Activated T-cell treated with anti-CD3 and anti-CD28 coated beads, Interleukin-2, amount 50 U/mL, for 72 hours (primary cell): ENCODE data around the gene KRT37. TPM values are rescaled to one million over a fixed set of nuclear protein-coding genes. Genes with fewer than 3 reads are reported as not detected.

Experiments used
- ATAC-seq, 2 donors: fragments of 150-1000 bp; cut with Tn5 transposase; replicated peaks in 1 of 2; 2 replicates each; pipeline ENCODE4 v1.10.0; 2021; ENCODE audit warnings: moderate library complexity in 2 of 2, mild to moderate bottlenecking in 1 of 2
- DNase-seq, 2 donors: peaks; one replicate each; pipeline ENCODE4 v3.0.0; 2021 to 2022; ENCODE audit warnings: mixed read lengths in 1 of 2
- H3K27ac Mint-ChIP-seq: one replicate; pipeline ENCODE4 v1.8.0; 2022; ENCODE audit warnings: mild to moderate bottlenecking, moderate library complexity, mixed read lengths
- H3K27me3 Mint-ChIP-seq: one replicate; pipeline ENCODE4 v1.8.0; 2022; ENCODE audit warnings: low read depth, mixed read lengths
- H3K36me3 Mint-ChIP-seq, 2 donors: one replicate each; pipeline ENCODE4 v1.8.0; 2022; ENCODE audit warnings: mixed read lengths in 2 of 2, mild to moderate bottlenecking in 1 of 2; ENCODE audit not compliant: insufficient read depth in 2 of 2
- H3K4me1 Mint-ChIP-seq: one replicate; pipeline ENCODE4 v1.8.0; 2022; ENCODE audit warnings: low read depth, mixed read lengths
- H3K4me3 Mint-ChIP-seq, 2 donors: one replicate each; pipeline ENCODE4 v1.8.0; 2022; ENCODE audit warnings: mild to moderate bottlenecking in 2 of 2, mixed read lengths in 2 of 2, moderate library complexity in 2 of 2
- H3K9me3 Mint-ChIP-seq, 2 donors: one replicate each; pipeline ENCODE4 v1.8.0; 2022; ENCODE audit warnings: mixed read lengths in 2 of 2
- total RNA-seq, 2 donors: library from RNA; stranded (reverse); gene quantifications; one replicate each; pipeline ENCODE4 v1.2.3, GENCODE V29; 2022

The KRT37 gene
- not detected for total RNA-seq

GRCh38 chr17:41424111-41424635 is at the start of gene KRT37:
Gene KRT37, minus strand, starts transcription at chr17:41424585. Its CDS starts 62 bp downstream, at chr17:41424523.
- Mint-ChIP-seq H3K9me3 (no peaks in the 10 kb centered on the region), H3K27me3 (no peaks in the 10 kb centered on the region)
- no peak for ATAC-seq

GRCh38 chr17:41468346-41468745 is 44.0 kb upstream of the KRT37 start:
- Mint-ChIP-seq H3K36me3 (no peaks in the 10 kb centered on the region), H3K27me3 (no peaks in the 10 kb centered on the region), H3K4me3 (no peak overlapping the region), H3K27ac (no peak overlapping the region), H3K4me1 (no peaks in the 10 kb centered on the region), H3K9me3 (peaks cover 2% of the 10 kb centered on the region in 2 donors)
- DNase-seq (no peak), ATAC-seq (no peak)

More at GRCh38 chr17:41424111-41424635, at the start of gene KRT37:
- Mint-ChIP-seq H3K36me3 (no peaks in the 10 kb centered on the region), H3K27ac (no peak within 1 kb of the TSS), H3K4me1 (no peaks in the 10 kb centered on the region), H3K4me3 (no peak within 1 kb of the TSS)
- DNase-seq = no peak

GRCh38 chr17:41467561-41467960 is 43.2 kb upstream of the KRT37 start:
- H3K4me3 Mint-ChIP-seq = no peak overlapping the region
- H3K9me3 Mint-ChIP-seq = peaks cover 2% of the 10 kb centered on the region in 2 donors
- H3K4me1 Mint-ChIP-seq = no peaks in the 10 kb centered on the region
- DNase-seq = no peak
- H3K36me3 Mint-ChIP-seq = no peaks in the 10 kb centered on the region
- no peaks in the 10 kb centered on the region for H3K27me3 Mint-ChIP-seq
- no peak overlapping the region for H3K27ac Mint-ChIP-seq
- no peak for ATAC-seq

- Mint-ChIP-seq H3K27ac (no peak within 1 kb of the TSS), H3K36me3 (no peaks in the 10 kb centered on the region), H3K27me3 (no peaks in the 10 kb centered on the region), H3K4me1 (no peaks in the 10 kb centered on the region), H3K4me3 (no peak within 1 kb of the TSS), H3K9me3 (peaks cover 2% of the 10 kb centered on the region in 2 donors)
- DNase-seq (no peak), ATAC-seq (no peak)
These were observed 42.6 kb upstream of the KRT37 start, which contains the start of gene KRT32 for GRCh38 chr17:41466988-41467387. Gene KRT32, minus strand, starts transcription at chr17:41467386. Its CDS starts 61 bp downstream, at chr17:41467325.

GRCh38 chr17:41464682-41465081 is 40.3 kb upstream of the KRT37 start:
- no peak overlapping the region for H3K4me3 Mint-ChIP-seq
- ATAC-seq (no peak), DNase-seq (no peak)
- peaks cover 0 to 2% of the 10 kb centered on the region in 2 donors for H3K9me3 Mint-ChIP-seq
- no peak overlapping the region for H3K27ac Mint-ChIP-seq
- H3K4me1 Mint-ChIP-seq = no peaks in the 10 kb centered on the region
- H3K36me3 Mint-ChIP-seq = no peaks in the 10 kb centered on the region
- peaks cover 6% of the 10 kb centered on the region for H3K27me3 Mint-ChIP-seq

GRCh38 chr17:41464173-41464572 is 39.8 kb upstream of the KRT37 start:
- Mint-ChIP-seq H3K9me3 (peaks cover 0 to 2% of the 10 kb centered on the region in 2 donors), H3K27ac (no peak overlapping the region), H3K36me3 (no peaks in the 10 kb centered on the region), H3K4me3 (no peak overlapping the region), H3K4me1 (no peaks in the 10 kb centered on the region), H3K27me3 (peaks cover 6% of the 10 kb centered on the region)
- DNase-seq (no peak), ATAC-seq (no peak)

GRCh38 chr17:41463746-41464145 is 39.4 kb upstream of the KRT37 start:
- Mint-ChIP-seq H3K4me1 (no peaks in the 10 kb centered on the region), H3K36me3 (no peaks in the 10 kb centered on the region), H3K9me3 (peaks cover 0 to 2% of the 10 kb centered on the region in 2 donors), H3K27ac (no peak overlapping the region), H3K4me3 (no peak overlapping the region), H3K27me3 (peaks cover 6% of the 10 kb centered on the region)
- ATAC-seq (no peak), DNase-seq (no peak)

- H3K36me3 Mint-ChIP-seq = no peaks in the 10 kb centered on the region
- DNase-seq = no peak
- no peaks in the 10 kb centered on the region for H3K9me3 Mint-ChIP-seq
- ATAC-seq = no peak
- no peak overlapping the region for H3K27ac Mint-ChIP-seq
- peaks cover 6% of the 10 kb centered on the region for H3K27me3 Mint-ChIP-seq
- no peaks in the 10 kb centered on the region for H3K4me1 Mint-ChIP-seq
- no peak overlapping the region for H3K4me3 Mint-ChIP-seq
These were observed 38.3 kb upstream of the KRT37 start for GRCh38 chr17:41462705-41463104.

- peaks cover 6% of the 10 kb centered on the region for H3K27me3 Mint-ChIP-seq
- no peak overlapping the region for H3K4me3 Mint-ChIP-seq
- peaks cover 0 to 2% of the 10 kb centered on the region in 2 donors for H3K9me3 Mint-ChIP-seq
- H3K36me3 Mint-ChIP-seq = no peaks in the 10 kb centered on the region
- ATAC-seq = no peak
- H3K27ac Mint-ChIP-seq = no peak overlapping the region
- no peak for DNase-seq
- no peaks in the 10 kb centered on the region for H3K4me1 Mint-ChIP-seq
These were observed 33.3 kb upstream of the KRT37 start for GRCh38 chr17:41457676-41458075.

- Mint-ChIP-seq H3K4me1 (no peaks in the 10 kb centered on the region), H3K27ac (no peak overlapping the region), H3K27me3 (peaks cover 6% of the 10 kb centered on the region), H3K4me3 (no peak overlapping the region), H3K9me3 (peaks cover 0 to 2% of the 10 kb centered on the region in 2 donors), H3K36me3 (no peaks in the 10 kb centered on the region)
- ATAC-seq = no peak
- DNase-seq = no peak
These were observed 31.8 kb upstream of the KRT37 start for GRCh38 chr17:41456204-41456603.

- no peaks in the 10 kb centered on the region for H3K36me3 Mint-ChIP-seq
- H3K27ac Mint-ChIP-seq = no peak overlapping the region
- peaks cover 2% of the 10 kb centered on the region for H3K27me3 Mint-ChIP-seq
These were observed 30.9 kb upstream of the KRT37 start for GRCh38 chr17:41455236-41455635.

GRCh38 chr17:41453066-41453465 is 28.7 kb upstream of the KRT37 start:
- H3K36me3 Mint-ChIP-seq = no peaks in the 10 kb centered on the region
- no peaks in the 10 kb centered on the region for H3K27me3 Mint-ChIP-seq
- no peak for ATAC-seq

More at GRCh38 chr17:41455236-41455635, 30.9 kb upstream of the KRT37 start:
- peaks cover 0 to 2% of the 10 kb centered on the region in 2 donors for H3K9me3 Mint-ChIP-seq
- no peak for DNase-seq
- no peak for ATAC-seq
- no peak overlapping the region for H3K4me3 Mint-ChIP-seq
- no peaks in the 10 kb centered on the region for H3K4me1 Mint-ChIP-seq

GRCh38 chr17:41452281-41452680 is 27.9 kb upstream of the KRT37 start:
- no peak for DNase-seq
- Mint-ChIP-seq H3K9me3 (peaks cover 0 to 2% of the 10 kb centered on the region in 2 donors), H3K36me3 (no peaks in the 10 kb centered on the region), H3K4me1 (no peaks in the 10 kb centered on the region), H3K4me3 (no peak overlapping the region), H3K27me3 (no peaks in the 10 kb centered on the region), H3K27ac (no peak overlapping the region)
- ATAC-seq = no peak

More at GRCh38 chr17:41453066-41453465, 28.7 kb upstream of the KRT37 start:
- DNase-seq = no peak
- Mint-ChIP-seq H3K27ac (no peak overlapping the region), H3K9me3 (peaks cover 0 to 2% of the 10 kb centered on the region in 2 donors), H3K4me3 (no peak overlapping the region), H3K4me1 (no peaks in the 10 kb centered on the region)

- H3K9me3 Mint-ChIP-seq = peaks cover 0 to 2% of the 10 kb centered on the region in 2 donors
- H3K27me3 Mint-ChIP-seq = no peaks in the 10 kb centered on the region
- no peaks in the 10 kb centered on the region for H3K36me3 Mint-ChIP-seq
- H3K27ac Mint-ChIP-seq = no peak overlapping the region
- H3K4me1 Mint-ChIP-seq = no peaks in the 10 kb centered on the region
- DNase-seq (no peak), ATAC-seq (no peak)
- H3K4me3 Mint-ChIP-seq = no peak overlapping the region
These were observed 26.9 kb upstream of the KRT37 start for GRCh38 chr17:41451154-41451728.
